ENCODE results near the gene ATP2A1.
"Not testable (repeated sequence)": the region's sequence is repeated elsewhere in the genome, so short reads cannot be mapped to it uniquely, and the experiment has no call there.

Gene ATP2A1

GRCh38 chr16:28910086-28911031 lies 32.1 kb downstream of the ATP2A1 start:
- DNase-seq: no peak

- DNase-seq: no peak
Observed at GRCh38 chr16:28912558-28912957, 34.3 kb downstream of the ATP2A1 start.

GRCh38 chr16:28913946-28914724 lies 35.8 kb downstream of the ATP2A1 start:
- DNase-seq: no peak

GRCh38 chr16:28915181-28915580 lies 36.9 kb downstream of the ATP2A1 start:
- no peak for DNase-seq

- DNase-seq: no peak
Observed at GRCh38 chr16:28917095-28917494, 38.8 kb downstream of the ATP2A1 start.

GRCh38 chr16:28918698-28919097 lies 40.4 kb downstream of the ATP2A1 start:
- no peak for DNase-seq

GRCh38 chr16:28923231-28923587 lies 44.9 kb downstream of the ATP2A1 start:
- DNase-seq: no peak

GRCh38 chr16:28923652-28924398 lies 45.5 kb downstream of the ATP2A1 start:
- DNase-seq: peak; percentile 49 to 68

- no peak for DNase-seq
Observed at GRCh38 chr16:28924399-28924761, 46.1 kb downstream of the ATP2A1 start.

GRCh38 chr16:28924762-28925385 lies 46.6 kb downstream of the ATP2A1 start, which contains the start of gene RABEP2:
Gene RABEP2, minus strand, starts transcription at chr16:28925238. Its CDS starts 75 bp downstream, at chr16:28925163.
- DNase-seq: peak; percentile 87 to 98

- DNase-seq: peak; percentile 66
Observed at GRCh38 chr16:28925386-28926228, 47.3 kb downstream of the ATP2A1 start.

GRCh38 chr16:28926284-28926683 lies 48.0 kb downstream of the ATP2A1 start:
- not testable (repeated sequence) for DNase-seq

- DNase-seq: no peak
Observed at GRCh38 chr16:28927815-28928214, 49.5 kb downstream of the ATP2A1 start.

GRCh38 chr16:28930203-28930602 lies 51.9 kb downstream of the ATP2A1 start:
- no peak for DNase-seq

- DNase-seq: no peak
Observed at GRCh38 chr16:28930652-28931051, 52.4 kb downstream of the ATP2A1 start.

GRCh38 chr16:28931801-28932225 lies 53.5 kb downstream of the ATP2A1 start, which contains the start of gene CD19:
Gene CD19, plus strand, starts transcription at chr16:28931971. Its CDS starts 30 bp downstream, at chr16:28932001.
- DNase-seq: no peak

- DNase-seq: no peak
Observed at GRCh38 chr16:28932339-28933141, 54.3 kb downstream of the ATP2A1 start.

- DNase-seq: no peak
Observed at GRCh38 chr16:28933171-28933570, 54.9 kb downstream of the ATP2A1 start.

- no peak for DNase-seq
Observed at GRCh38 chr16:28935346-28935745, 57.1 kb downstream of the ATP2A1 start.

Data from inflammatory macrophage treated with lipopolysaccharide for 1 hour (primary cell).